ENCODE measurements around the gene IL17REL. TPM values are rescaled to one million over a fixed set of nuclear protein-coding genes. Genes with fewer than 3 reads are reported as not detected.

The IL17REL gene
- total RNA-seq, 1 donor from 2014 or later: not detected

DNA sequence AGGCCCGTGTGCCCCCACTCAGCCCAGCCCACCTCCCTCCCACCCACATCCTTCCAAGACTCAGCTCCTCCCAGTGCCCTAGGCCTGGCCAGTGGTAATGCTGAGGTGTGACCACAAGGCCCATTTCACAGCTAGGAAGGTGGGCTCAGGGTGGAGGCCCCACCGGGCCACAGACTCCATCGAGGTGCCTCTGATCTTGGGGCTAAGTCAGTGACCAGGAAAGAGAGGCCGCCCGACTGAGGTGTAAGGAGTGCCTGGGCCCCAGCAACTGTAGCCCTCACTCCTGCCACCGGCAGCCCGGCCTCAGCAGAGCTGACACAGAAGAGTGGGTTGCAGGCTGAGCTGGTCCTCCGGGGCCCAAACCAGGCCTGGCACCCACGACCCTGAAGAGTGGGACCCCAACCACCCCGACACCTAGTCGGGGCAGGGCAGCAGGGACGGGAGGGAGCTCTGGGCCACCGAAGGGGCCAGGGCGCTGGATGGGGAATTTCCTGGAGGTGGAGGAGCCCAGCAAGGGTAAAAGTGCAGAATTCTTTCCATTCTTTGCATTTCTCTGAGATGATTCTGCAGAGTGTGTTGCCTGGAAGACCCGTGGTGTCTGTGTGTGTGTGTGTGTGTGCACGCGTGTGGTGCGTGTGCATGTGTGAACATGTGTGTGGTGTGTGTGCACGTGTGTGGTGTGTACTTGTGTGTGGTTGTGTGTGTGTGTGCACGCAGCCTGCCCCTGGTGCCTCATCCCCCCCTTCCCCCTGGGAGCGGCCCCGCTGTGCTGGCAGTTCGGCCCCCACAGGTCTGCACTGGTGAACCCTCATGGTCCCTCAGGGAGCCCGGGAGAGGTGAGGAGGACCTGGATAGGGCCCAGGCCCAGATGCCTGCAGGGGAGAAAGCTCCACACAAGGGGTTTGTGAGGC lies 60.3 kb downstream of the IL17REL start:
- H3K9ac ChIP-seq (ENCODE audit: low read length): peak overlapping the region; percentile 55
- no peak overlapping the region for H3K4me3 ChIP-seq (ENCODE audit: insufficient read depth, low read depth, low read length)
- no peaks in the 10 kb centered on the region for H3K79me2 ChIP-seq (ENCODE audit: insufficient read depth, low read length)
- no peak overlapping the region for H3K4me3 Mint-ChIP-seq (ENCODE audit: unreplicated experiment)
- FAIRE-seq (no peak), DNase-seq (ENCODE audit: low read depth) (peak; percentile 84)
- H3K27ac Mint-ChIP-seq (ENCODE audit: unreplicated experiment): peak overlapping the region; percentile 78
- H3K27me3 Mint-ChIP-seq (ENCODE audit: low read depth, unreplicated experiment): peaks cover 2% of the 10 kb centered on the region
- no peaks in the 10 kb centered on the region for H3K9me3 ChIP-seq (ENCODE audit: insufficient read depth, low read depth, low read length)
- H3K36me3 Mint-ChIP-seq (ENCODE audit: low read depth, unreplicated experiment): no peaks in the 10 kb centered on the region
- no peaks in the 10 kb centered on the region for H4K20me1 ChIP-seq (ENCODE audit: insufficient read depth, low read length)
- no peaks in the 10 kb centered on the region for H3K9me3 Mint-ChIP-seq (ENCODE audit: unreplicated experiment)
- H3K4me2 ChIP-seq (ENCODE audit: low read length): peak overlapping the region; percentile 70
- TF ChIP-seq, protein P1, sequence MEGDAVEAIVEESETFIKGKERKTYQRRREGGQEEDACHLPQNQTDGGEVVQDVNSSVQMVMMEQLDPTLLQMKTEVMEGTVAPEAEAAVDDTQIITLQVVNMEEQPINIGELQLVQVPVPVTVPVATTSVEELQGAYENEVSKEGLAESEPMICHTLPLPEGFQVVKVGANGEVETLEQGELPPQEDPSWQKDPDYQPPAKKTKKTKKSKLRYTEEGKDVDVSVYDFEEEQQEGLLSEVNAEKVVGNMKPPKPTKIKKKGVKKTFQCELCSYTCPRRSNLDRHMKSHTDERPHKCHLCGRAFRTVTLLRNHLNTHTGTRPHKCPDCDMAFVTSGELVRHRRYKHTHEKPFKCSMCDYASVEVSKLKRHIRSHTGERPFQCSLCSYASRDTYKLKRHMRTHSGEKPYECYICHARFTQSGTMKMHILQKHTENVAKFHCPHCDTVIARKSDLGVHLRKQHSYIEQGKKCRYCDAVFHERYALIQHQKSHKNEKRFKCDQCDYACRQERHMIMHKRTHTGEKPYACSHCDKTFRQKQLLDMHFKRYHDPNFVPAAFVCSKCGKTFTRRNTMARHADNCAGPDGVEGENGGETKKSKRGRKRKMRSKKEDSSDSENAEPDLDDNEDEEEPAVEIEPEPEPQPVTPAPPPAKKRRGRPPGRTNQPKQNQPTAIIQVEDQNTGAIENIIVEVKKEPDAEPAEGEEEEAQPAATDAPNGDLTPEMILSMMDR (IDR thresholded peaks at IDR 0.05; ENCODE audit: insufficient read depth, low read depth, low read length): no peak
- TF ChIP-seq EZH2 (IDR thresholded peaks at IDR 0.05; ENCODE audit: insufficient read depth, low read length): no peak
- peaks cover 4% of the 10 kb centered on the region for H3K4me1 Mint-ChIP-seq (ENCODE audit: low read depth, unreplicated experiment)
- peaks cover 12% of the 10 kb centered on the region for H3K4me1 ChIP-seq (ENCODE audit: insufficient read depth, low read length)
- H3K27ac ChIP-seq (ENCODE audit: low read depth, low read length): peak overlapping the region; percentile 57
- H3K36me3 ChIP-seq (ENCODE audit: insufficient read depth, low read length): no peaks in the 10 kb centered on the region
- peak overlapping the region; percentile 2 for H2AFZ ChIP-seq (ENCODE audit: low read depth, low read length)
- H3K27me3 ChIP-seq (ENCODE audit: insufficient read depth, low read length): no peaks in the 10 kb centered on the region

DNA sequence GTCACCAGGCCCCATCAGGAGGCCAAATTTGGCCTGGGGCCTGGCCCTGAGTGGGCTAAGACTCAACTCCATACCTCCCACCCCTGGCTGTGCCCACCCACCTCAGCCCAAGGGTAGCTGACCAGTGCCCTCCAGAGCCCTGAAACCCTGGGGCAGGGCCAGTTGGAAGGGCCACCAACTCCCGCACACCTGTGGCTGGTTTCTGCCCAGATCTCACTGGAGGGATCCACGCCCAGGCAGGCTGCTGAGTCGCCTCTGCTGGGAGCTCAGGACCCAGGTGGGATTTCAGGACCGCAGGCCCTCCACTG lies 60.9 kb downstream of the IL17REL start:
- H3K27ac Mint-ChIP-seq (ENCODE audit: unreplicated experiment): peak overlapping the region; percentile 78
- no peak for FAIRE-seq

More for the DNA sequence above, 60.9 kb downstream of the IL17REL start:
- Histone ChIP-seq H2AFZ (ENCODE audit: low read depth, low read length) (peak overlapping the region; percentile 2), H3K27ac (ENCODE audit: low read depth, low read length) (peak overlapping the region; percentile 57), H3K27me3 (ENCODE audit: insufficient read depth, low read length) (no peaks in the 10 kb centered on the region), H3K36me3 (ENCODE audit: insufficient read depth, low read length) (no peaks in the 10 kb centered on the region), H3K4me2 (ENCODE audit: low read length) (no peak overlapping the region), H3K4me3 (ENCODE audit: insufficient read depth, low read depth, low read length) (no peak overlapping the region), H4K20me1 (ENCODE audit: insufficient read depth, low read length) (no peaks in the 10 kb centered on the region), H3K4me1 (ENCODE audit: insufficient read depth, low read length) (peaks cover 12% of the 10 kb centered on the region), H3K9ac (ENCODE audit: low read length) (peak overlapping the region; percentile 55), H3K79me2 (ENCODE audit: insufficient read depth, low read length) (no peaks in the 10 kb centered on the region), H3K9me3 (ENCODE audit: insufficient read depth, low read depth, low read length) (no peaks in the 10 kb centered on the region)
- Mint-ChIP-seq H3K36me3 (ENCODE audit: low read depth, unreplicated experiment) (no peaks in the 10 kb centered on the region), H3K4me3 (ENCODE audit: unreplicated experiment) (no peak overlapping the region), H3K4me1 (ENCODE audit: low read depth, unreplicated experiment) (peaks cover 6% of the 10 kb centered on the region), H3K9me3 (ENCODE audit: unreplicated experiment) (no peaks in the 10 kb centered on the region), H3K27me3 (ENCODE audit: low read depth, unreplicated experiment) (peaks cover 4% of the 10 kb centered on the region)
- TF ChIP-seq EZH2 (IDR thresholded peaks at IDR 0.05; ENCODE audit: insufficient read depth, low read length): no peak
- TF ChIP-seq, protein P1 (IDR thresholded peaks at IDR 0.05; ENCODE audit: insufficient read depth, low read depth, low read length): no peak
- no peak for DNase-seq (ENCODE audit: low read depth)
